Neural cell (in vitro differentiated cells): Measurements from ENCODE around the gene NRROS.

ENCODE experiments used
- EP300 ChIP-seq: fragments of 450-650 bp; conservative IDR thresholded peaks from 2 replicates; pipeline ENCODE4 v1.6.1; 2014; ENCODE audit warnings: antibody characterized with exemption, mild to moderate bottlenecking, moderate library complexity; ENCODE audit not compliant: poor library complexity, severe bottlenecking
- EZH2 ChIP-seq: fragments of 200-600, 300-800 bp; shearing (Covaris generic), sonication (generic); IDR thresholded peaks from 2 replicates; pipeline ENCODE4 v1.6.1; 2014; ENCODE audit warnings: antibody characterized with exemption, low read length, borderline replicate concordance, mild to moderate bottlenecking; ENCODE audit not compliant: insufficient read depth, poor library complexity, severe bottlenecking
- MXI1 ChIP-seq: fragments of 450-650 bp; conservative IDR thresholded peaks from 2 replicates; pipeline ENCODE4 v1.6.1; 2014; ENCODE audit warnings: antibody characterized with exemption, mild to moderate bottlenecking; ENCODE audit not compliant: poor library complexity, severe bottlenecking
- POLR2AphosphoS5 ChIP-seq: IDR thresholded peaks from 2 replicates; pipeline ENCODE4 v1.6.1; 2012
- RAD21 ChIP-seq: fragments of 450-650 bp; conservative IDR thresholded peaks from 2 replicates; pipeline ENCODE4 v1.6.1; 2014; ENCODE audit warnings: antibody characterized with exemption, mild to moderate bottlenecking, moderate library complexity
- SMC3 ChIP-seq: fragments of 450-650 bp; conservative IDR thresholded peaks from 2 replicates; pipeline ENCODE4 v1.6.1; 2014; ENCODE audit warnings: antibody characterized with exemption, mild to moderate bottlenecking, moderate library complexity; ENCODE audit not compliant: poor library complexity
- TAF1 ChIP-seq: IDR thresholded peaks from 2 replicates; pipeline ENCODE4 v1.6.1; 2012; ENCODE audit warnings: low read depth
- TF ChIP-seq, protein P1 (sequence below): IDR thresholded peaks from 2 replicates; pipeline ENCODE4 v1.6.1; 2012; ENCODE audit warnings: borderline replicate concordance
- TF ChIP-seq, protein P2 (sequence below): fragments of 450-650 bp; IDR thresholded peaks from 2 replicates; pipeline ENCODE4 v1.5.1; 2014; ENCODE audit warnings: antibody characterized with exemption, mild to moderate bottlenecking, moderate library complexity; ENCODE audit not compliant: poor library complexity, severe bottlenecking

DNA sequence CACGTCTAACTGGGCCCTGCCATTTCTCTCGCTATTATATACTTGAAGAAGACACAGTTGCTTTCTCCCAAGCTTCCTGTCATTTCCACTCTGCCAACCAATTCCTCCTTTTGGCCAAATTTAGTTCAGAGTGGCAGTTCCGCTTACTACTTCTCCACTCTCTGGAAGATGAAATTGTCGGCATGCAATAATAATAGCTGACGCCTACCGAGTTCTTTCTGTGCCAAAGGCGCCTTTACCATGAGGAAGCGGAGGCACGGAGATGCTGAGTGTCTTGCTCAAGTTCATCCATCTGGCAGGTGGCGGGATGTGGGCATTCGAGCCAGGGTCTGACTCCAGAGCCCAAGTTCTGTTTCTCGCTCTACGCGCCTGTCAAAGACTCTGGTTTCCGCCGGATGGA is 14.6 kb upstream of the NRROS start:
- TF ChIP-seq, protein P1, sequence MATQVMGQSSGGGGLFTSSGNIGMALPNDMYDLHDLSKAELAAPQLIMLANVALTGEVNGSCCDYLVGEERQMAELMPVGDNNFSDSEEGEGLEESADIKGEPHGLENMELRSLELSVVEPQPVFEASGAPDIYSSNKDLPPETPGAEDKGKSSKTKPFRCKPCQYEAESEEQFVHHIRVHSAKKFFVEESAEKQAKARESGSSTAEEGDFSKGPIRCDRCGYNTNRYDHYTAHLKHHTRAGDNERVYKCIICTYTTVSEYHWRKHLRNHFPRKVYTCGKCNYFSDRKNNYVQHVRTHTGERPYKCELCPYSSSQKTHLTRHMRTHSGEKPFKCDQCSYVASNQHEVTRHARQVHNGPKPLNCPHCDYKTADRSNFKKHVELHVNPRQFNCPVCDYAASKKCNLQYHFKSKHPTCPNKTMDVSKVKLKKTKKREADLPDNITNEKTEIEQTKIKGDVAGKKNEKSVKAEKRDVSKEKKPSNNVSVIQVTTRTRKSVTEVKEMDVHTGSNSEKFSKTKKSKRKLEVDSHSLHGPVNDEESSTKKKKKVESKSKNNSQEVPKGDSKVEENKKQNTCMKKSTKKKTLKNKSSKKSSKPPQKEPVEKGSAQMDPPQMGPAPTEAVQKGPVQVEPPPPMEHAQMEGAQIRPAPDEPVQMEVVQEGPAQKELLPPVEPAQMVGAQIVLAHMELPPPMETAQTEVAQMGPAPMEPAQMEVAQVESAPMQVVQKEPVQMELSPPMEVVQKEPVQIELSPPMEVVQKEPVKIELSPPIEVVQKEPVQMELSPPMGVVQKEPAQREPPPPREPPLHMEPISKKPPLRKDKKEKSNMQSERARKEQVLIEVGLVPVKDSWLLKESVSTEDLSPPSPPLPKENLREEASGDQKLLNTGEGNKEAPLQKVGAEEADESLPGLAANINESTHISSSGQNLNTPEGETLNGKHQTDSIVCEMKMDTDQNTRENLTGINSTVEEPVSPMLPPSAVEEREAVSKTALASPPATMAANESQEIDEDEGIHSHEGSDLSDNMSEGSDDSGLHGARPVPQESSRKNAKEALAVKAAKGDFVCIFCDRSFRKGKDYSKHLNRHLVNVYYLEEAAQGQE, result no peak
- no peak for TF ChIP-seq EP300
- no peak for TF ChIP-seq EZH2
- TF ChIP-seq, protein P2, sequence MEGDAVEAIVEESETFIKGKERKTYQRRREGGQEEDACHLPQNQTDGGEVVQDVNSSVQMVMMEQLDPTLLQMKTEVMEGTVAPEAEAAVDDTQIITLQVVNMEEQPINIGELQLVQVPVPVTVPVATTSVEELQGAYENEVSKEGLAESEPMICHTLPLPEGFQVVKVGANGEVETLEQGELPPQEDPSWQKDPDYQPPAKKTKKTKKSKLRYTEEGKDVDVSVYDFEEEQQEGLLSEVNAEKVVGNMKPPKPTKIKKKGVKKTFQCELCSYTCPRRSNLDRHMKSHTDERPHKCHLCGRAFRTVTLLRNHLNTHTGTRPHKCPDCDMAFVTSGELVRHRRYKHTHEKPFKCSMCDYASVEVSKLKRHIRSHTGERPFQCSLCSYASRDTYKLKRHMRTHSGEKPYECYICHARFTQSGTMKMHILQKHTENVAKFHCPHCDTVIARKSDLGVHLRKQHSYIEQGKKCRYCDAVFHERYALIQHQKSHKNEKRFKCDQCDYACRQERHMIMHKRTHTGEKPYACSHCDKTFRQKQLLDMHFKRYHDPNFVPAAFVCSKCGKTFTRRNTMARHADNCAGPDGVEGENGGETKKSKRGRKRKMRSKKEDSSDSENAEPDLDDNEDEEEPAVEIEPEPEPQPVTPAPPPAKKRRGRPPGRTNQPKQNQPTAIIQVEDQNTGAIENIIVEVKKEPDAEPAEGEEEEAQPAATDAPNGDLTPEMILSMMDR, result no peak
- TF ChIP-seq MXI1, result no peak
- no peak for TF ChIP-seq POLR2AphosphoS5
- TF ChIP-seq RAD21, result no peak
- TF ChIP-seq SMC3, result no peak
- no peak for TF ChIP-seq TAF1
